ENCODE results near the gene POPDC3. TPM values are rescaled to one million over a fixed set of nuclear protein-coding genes. Genes with fewer than 3 reads are reported as not detected.

Gene POPDC3
- total RNA-seq, 2 donors from 2014 or later = 6.4 to 8.0 TPM

- no peak for DNase-seq
- Mint-ChIP-seq H3K9me3 (no peaks in the 10 kb centered on the region), H3K27ac (no peak overlapping the region), H3K4me3 (no peak overlapping the region), H3K27me3 (ENCODE audit: insufficient read depth) (no peaks in the 10 kb centered on the region), H3K36me3 (ENCODE audit: low read depth) (no peaks in the 10 kb centered on the region), H3K4me1 (peaks cover 3% of the 10 kb centered on the region)
- Histone ChIP-seq H3K4me3 (ENCODE audit: low read length) (no peak overlapping the region), H3K4me1 (ENCODE audit: control insufficient read depth, insufficient read depth, low read length) (no peaks in the 10 kb centered on the region), H3K36me3 (ENCODE audit: control insufficient read depth, insufficient read depth, low read length) (no peaks in the 10 kb centered on the region), H3K27ac (ENCODE audit: low read depth, low read length) (no peak overlapping the region), H3K9me3 (ENCODE audit: control insufficient read depth, low read length) (no peaks in the 10 kb centered on the region), H3K27me3 (ENCODE audit: control insufficient read depth, insufficient read depth, low read length, poor library complexity, severe bottlenecking) (no peaks in the 10 kb centered on the region), H3K9ac (ENCODE audit: extremely low read depth, low read length, poor library complexity, severe bottlenecking) (no peak overlapping the region)
- 88 to 90% methylated on average over 3 to 4 of the region's 4 CpGs for WGBS, 2 experiments (ENCODE audit: insufficient coverage in 1 of 2, insufficient read length in 1 of 2)
- no peak for TF ChIP-seq CTCF (conservative IDR thresholded peaks at IDR 0.05)
Measured at GRCh38 chr6:105161421-105161820, 18.4 kb downstream of the POPDC3 start.

- Histone ChIP-seq H3K4me1 (ENCODE audit: control insufficient read depth, insufficient read depth, low read length) (no peaks in the 10 kb centered on the region), H3K9ac (ENCODE audit: extremely low read depth, low read length, poor library complexity, severe bottlenecking) (no peak overlapping the region), H3K9me3 (ENCODE audit: control insufficient read depth, low read length) (no peaks in the 10 kb centered on the region), H3K4me3 (ENCODE audit: low read length) (no peak overlapping the region), H3K27me3 (ENCODE audit: control insufficient read depth, insufficient read depth, low read length, poor library complexity, severe bottlenecking) (no peaks in the 10 kb centered on the region), H3K36me3 (ENCODE audit: control insufficient read depth, insufficient read depth, low read length) (no peaks in the 10 kb centered on the region), H3K27ac (ENCODE audit: low read depth, low read length) (no peak overlapping the region)
- Mint-ChIP-seq H3K27me3 (ENCODE audit: insufficient read depth) (no peaks in the 10 kb centered on the region), H3K4me3 (no peak overlapping the region), H3K27ac (no peak overlapping the region), H3K36me3 (ENCODE audit: low read depth) (no peaks in the 10 kb centered on the region), H3K9me3 (no peaks in the 10 kb centered on the region), H3K4me1 (no peaks in the 10 kb centered on the region)
- 80% methylated on average over 1 of the region's 3 CpGs; no CpG with 5 or more reads in 1 of the 2 experiments for WGBS, 2 experiments (ENCODE audit: insufficient coverage in 1 of 2, insufficient read length in 1 of 2)
- DNase-seq = no peak
- no peak for TF ChIP-seq CTCF (conservative IDR thresholded peaks at IDR 0.05)
Measured at GRCh38 chr6:105153676-105154075, 26.1 kb downstream of the POPDC3 start.

- Mint-ChIP-seq H3K4me3 (no peak overlapping the region), H3K36me3 (ENCODE audit: low read depth) (no peaks in the 10 kb centered on the region), H3K9me3 (no peaks in the 10 kb centered on the region), H3K27ac (no peak overlapping the region), H3K27me3 (ENCODE audit: insufficient read depth) (no peaks in the 10 kb centered on the region), H3K4me1 (no peaks in the 10 kb centered on the region)
- Histone ChIP-seq H3K4me3 (ENCODE audit: low read length) (no peak overlapping the region), H3K27me3 (ENCODE audit: control insufficient read depth, insufficient read depth, low read length, poor library complexity, severe bottlenecking) (no peaks in the 10 kb centered on the region), H3K4me1 (ENCODE audit: control insufficient read depth, insufficient read depth, low read length) (no peaks in the 10 kb centered on the region), H3K27ac (ENCODE audit: low read depth, low read length) (no peak overlapping the region), H3K36me3 (ENCODE audit: control insufficient read depth, insufficient read depth, low read length) (no peaks in the 10 kb centered on the region), H3K9ac (ENCODE audit: extremely low read depth, low read length, poor library complexity, severe bottlenecking) (no peak overlapping the region), H3K9me3 (ENCODE audit: control insufficient read depth, low read length) (no peaks in the 10 kb centered on the region)
- TF ChIP-seq CTCF (conservative IDR thresholded peaks at IDR 0.05) = no peak
- DNase-seq = no peak
Measured at GRCh38 chr6:105152880-105153279, 26.9 kb downstream of the POPDC3 start.

Data from endodermal cell (in vitro differentiated cells).